Hepatocyte (in vitro differentiated cells): ENCODE results near the gene CPT1B. TPM values are rescaled to one million over a fixed set of nuclear protein-coding genes. Genes with fewer than 3 reads are reported as not detected.

Source experiments
- DNase-seq: peaks from one replicate; pipeline ENCODE4 v3.0.0-alpha.2; 2016; ENCODE audit warnings: low spot score
- H2AFZ ChIP-seq: fragments of 200-600 bp; sonication (generic); 2 replicates; pipeline ENCODE4 v1.6.0; 2016; ENCODE audit warnings: antibody characterized with exemption, mild to moderate bottlenecking
- H3K27ac ChIP-seq: fragments of 200-600 bp; sonication (generic); 2 replicates; pipeline ENCODE4 v1.5.1; 2016; ENCODE audit warnings: mild to moderate bottlenecking
- H3K27me3 ChIP-seq: fragments of 200-600 bp; sonication (generic); 2 replicates; pipeline ENCODE4 v1.6.1; 2016
- H3K36me3 ChIP-seq: fragments of 200-600 bp; sonication (generic); replicated peaks from 2 replicates; pipeline ENCODE4 v1.5.1; 2016; ENCODE audit warnings: low read depth; ENCODE audit not compliant: insufficient read depth
- H3K4me1 ChIP-seq: fragments of 200-600 bp; sonication (generic); 2 replicates; pipeline ENCODE4 v1.5.1; 2016; ENCODE audit warnings: mild to moderate bottlenecking, moderate library complexity; ENCODE audit not compliant: insufficient read depth
- H3K4me2 ChIP-seq: fragments of 200-600 bp; sonication (generic); 2 replicates; pipeline ENCODE4 v1.6.0; 2016
- H3K4me3 ChIP-seq: fragments of 200-600 bp; sonication (generic); 2 replicates; pipeline ENCODE4 v1.5.1; 2016; ENCODE audit warnings: mild to moderate bottlenecking
- H3K79me2 ChIP-seq: fragments of 200-600 bp; sonication (generic); 2 replicates; pipeline ENCODE4 v1.6.0; 2017; ENCODE audit warnings: mild to moderate bottlenecking
- H3K9me2 ChIP-seq: fragments of 200-600 bp; sonication (generic); replicated peaks from 2 replicates; pipeline ENCODE4 v1.6.0; 2017; ENCODE audit warnings: mild to moderate bottlenecking; ENCODE audit not compliant: insufficient read depth
- H3K9me3 ChIP-seq: fragments of 200-600 bp; sonication (generic); 2 replicates; pipeline ENCODE4 v1.5.1; 2016; ENCODE audit warnings: low read depth, mild to moderate bottlenecking
- H4K20me1 ChIP-seq: fragments of 200-600 bp; sonication (generic); 2 replicates; pipeline ENCODE4 v1.6.0; 2016; ENCODE audit warnings: mild to moderate bottlenecking; ENCODE audit not compliant: insufficient read depth, poor library complexity, severe bottlenecking
- CTCF ChIP-seq: fragments of 200-600 bp; sonication (generic); IDR thresholded peaks from 2 replicates; pipeline ENCODE4 v1.5.1; 2016; ENCODE audit warnings: antibody characterized with exemption, mild to moderate bottlenecking; ENCODE audit not compliant: poor library complexity
- EZH2 ChIP-seq: fragments of 200-600 bp; sonication (generic); IDR thresholded peaks from 2 replicates; pipeline ENCODE4 v1.6.1; 2016; ENCODE audit warnings: antibody characterized with exemption, mild to moderate bottlenecking, borderline replicate concordance
- EZH2phosphoT487 ChIP-seq: fragments of 200-600 bp; sonication (generic); IDR thresholded peaks from one replicate; pipeline ENCODE4 v1.6.1; 2018; ENCODE audit warnings: antibody characterized with exemption, mild to moderate bottlenecking, low read depth, moderate library complexity; ENCODE audit not compliant: unreplicated experiment, severe bottlenecking
- WGBS: methylation state at CpG from one replicate; pipeline ENCODE4 v1.1.6; 2016; ENCODE audit warnings: low lambda C conversion rate; ENCODE audit errors: missing lambda C conversion rate; 5-methylcytosine and 5-hydroxymethylcytosine counted together
- polyA plus RNA-seq: library from polyadenylated mRNA; unstranded; fragments of >200 nt; fragmentation: Nextera tagmentation; extraction: Ambion mirVana; gene quantifications from 2 replicates; pipeline ENCODE4 v1.2.1, GENCODE V29; 2016
- total RNA-seq: library from RNA; depleted of rRNA; stranded (reverse); fragments of >200 nt; gene quantifications from 2 replicates; pipeline ENCODE4 v1.2.3, GENCODE V29; 2014

CPT1B gene
- total and polyA plus RNA-seq, 2 experiments from 2014 or later: 27.5 to 64.0 TPM

GRCh38 chr22:50625568-50626313 lies 47.5 kb upstream of the CPT1B start:
- WGBS: 94% methylated on average over 23 of the region's 27 CpGs
- Histone ChIP-seq H3K4me2 (no peak overlapping the region), H3K4me3 (no peak overlapping the region), H3K9me2 (no peaks in the 10 kb centered on the region), H3K27me3 (no peaks in the 10 kb centered on the region), H3K79me2 (no peaks in the 10 kb centered on the region), H3K4me1 (peaks cover 7% of the 10 kb centered on the region), H3K36me3 (no peaks in the 10 kb centered on the region), H3K9me3 (no peaks in the 10 kb centered on the region), H2AFZ (no peak overlapping the region), H4K20me1 (no peaks in the 10 kb centered on the region), H3K27ac (no peak overlapping the region)
- TF ChIP-seq EZH2 (no peak), EZH2phosphoT487 (no peak), CTCF (no peak)
- no peak for DNase-seq

GRCh38 chr22:50625131-50625567 lies 46.9 kb upstream of the CPT1B start:
- no peak overlapping the region for H3K4me3 ChIP-seq
- TF ChIP-seq EZH2 (no peak), EZH2phosphoT487 (no peak), CTCF (no peak)
- H3K27me3 ChIP-seq: no peaks in the 10 kb centered on the region
- H3K9me2 ChIP-seq: no peaks in the 10 kb centered on the region
- H3K9me3 ChIP-seq: no peaks in the 10 kb centered on the region
- 87% methylated on average over 11 of the region's 14 CpGs for WGBS
- H3K79me2 ChIP-seq: no peaks in the 10 kb centered on the region
- H3K27ac ChIP-seq: no peak overlapping the region
- peaks cover 7% of the 10 kb centered on the region for H3K4me1 ChIP-seq
- DNase-seq: peak; percentile 4
- H3K36me3 ChIP-seq: no peaks in the 10 kb centered on the region
- no peak overlapping the region for H3K4me2 ChIP-seq
- no peaks in the 10 kb centered on the region for H4K20me1 ChIP-seq
- no peak overlapping the region for H2AFZ ChIP-seq

- TF ChIP-seq EZH2: no peak
- no peak for TF ChIP-seq EZH2phosphoT487
- no peak for TF ChIP-seq CTCF
- 88% methylated on average over 16 of the region's 16 CpGs for WGBS
- H2AFZ ChIP-seq: no peak overlapping the region
Observed at GRCh38 chr22:50624347-50625130, 46.3 kb upstream of the CPT1B start.

More at GRCh38 chr22:50624347-50625130, 46.3 kb upstream of the CPT1B start:
- Histone ChIP-seq H3K4me3 (no peak overlapping the region), H4K20me1 (no peaks in the 10 kb centered on the region), H3K9me3 (no peaks in the 10 kb centered on the region), H3K36me3 (no peaks in the 10 kb centered on the region), H3K27me3 (no peaks in the 10 kb centered on the region), H3K27ac (no peak overlapping the region), H3K4me1 (peaks cover 7% of the 10 kb centered on the region), H3K79me2 (no peaks in the 10 kb centered on the region), H3K9me2 (no peaks in the 10 kb centered on the region), H3K4me2 (no peak overlapping the region)
- DNase-seq: no peak
